GM18951 (cell line): ENCODE data around the gene TFIP11.
"Not testable (repeated sequence)": the region's sequence is repeated elsewhere in the genome, so short reads cannot be mapped to it uniquely, and the experiment has no call there.

Experiments
- POLR2A ChIP-seq: IDR thresholded peaks from 4 replicates; pipeline ENCODE4 v1.6.1; 2011; ENCODE audit warnings: mild to moderate bottlenecking; ENCODE audit not compliant: insufficient read length, insufficient read depth; ENCODE audit errors: extremely low read depth
- in situ Hi-C: fragments of 300-500 bp; cut with MboI; formaldehyde crosslinking; loops from one replicate; pipeline ENCODE4 v1.12.0; 2022; ENCODE audit warnings: low sequenced_read_pairs, mixed read lengths, inconsistent platforms; ENCODE audit not compliant: unreplicated experiment

Gene TFIP11

DNA sequence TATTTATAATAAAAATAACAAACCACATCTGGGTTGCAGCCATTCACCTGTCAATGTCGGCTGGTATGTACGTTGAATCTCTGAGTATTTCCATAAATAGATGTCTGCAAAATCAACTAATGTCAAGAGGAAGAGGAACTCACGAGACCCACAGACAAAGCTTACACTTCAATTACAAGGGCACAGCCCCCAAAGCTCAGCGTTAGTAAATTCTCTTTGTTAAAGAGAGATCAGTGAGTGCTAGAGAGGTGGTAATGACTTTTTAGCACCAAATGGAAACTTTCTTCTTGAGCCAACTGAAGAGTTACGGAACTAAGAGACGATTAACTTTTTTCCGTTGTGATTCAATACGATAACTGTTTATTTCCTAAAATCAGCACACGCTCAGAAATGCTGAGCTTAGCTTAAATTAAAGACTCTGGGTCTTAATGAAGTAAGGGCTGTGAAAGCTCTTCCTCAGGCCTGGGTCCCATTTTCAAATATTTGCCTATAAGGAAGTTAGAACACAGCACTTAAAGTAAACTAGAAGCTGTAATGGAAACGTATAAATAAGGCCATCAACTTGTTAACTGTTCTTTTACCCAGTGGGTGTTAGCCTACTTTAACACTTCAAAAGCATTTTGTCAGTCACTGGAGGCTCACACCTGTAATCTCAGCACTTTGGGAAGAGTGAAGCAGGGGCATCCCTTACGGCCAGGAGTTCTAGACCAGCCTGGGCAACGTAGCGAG is 22.8 kb upstream of the TFIP11 start:
- TF ChIP-seq POLR2A: no peak
- in situ Hi-C loops: no loop called here

- in situ Hi-C loops: no loop called here
- TF ChIP-seq POLR2A: no peak
Observed at GRCh38 chr22:26534171-26534855, 22.0 kb upstream of the TFIP11 start.

DNA sequence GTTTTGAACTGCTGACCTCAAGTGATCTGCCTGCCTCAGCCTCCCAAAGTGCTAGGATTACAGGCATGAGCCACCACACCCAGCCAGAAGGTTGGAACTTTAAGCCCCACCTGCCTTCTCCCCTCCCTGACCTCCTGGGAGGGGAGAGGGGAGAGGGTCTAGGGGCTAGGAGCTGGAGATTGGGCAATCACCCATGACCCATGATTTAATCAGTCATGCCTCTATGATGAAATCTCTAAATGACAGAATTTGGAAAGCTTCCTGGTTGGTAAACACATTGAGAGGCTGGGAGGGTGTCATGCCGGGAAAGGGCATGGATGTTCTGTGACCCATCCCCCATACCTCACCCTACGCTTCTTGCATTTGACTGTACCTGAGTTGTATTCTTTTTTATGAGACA is 17.1 kb upstream of the TFIP11 start:
- no peak for TF ChIP-seq POLR2A
- in situ Hi-C loops: no loop called here

- in situ Hi-C loops: not testable (repeated sequence)
Observed at GRCh38 chr22:26528518-26528917, 16.2 kb upstream of the TFIP11 start.

GRCh38 chr22:26527574-26528465 is 15.5 kb upstream of the TFIP11 start:
- no peak for TF ChIP-seq POLR2A

GRCh38 chr22:26527167-26527566 is 14.9 kb upstream of the TFIP11 start:
- in situ Hi-C loops: no loop called here
- TF ChIP-seq POLR2A: no peak

More at GRCh38 chr22:26527574-26528465, 15.5 kb upstream of the TFIP11 start:
- in situ Hi-C loops: no loop called here

- in situ Hi-C loops: no loop called here
- no peak for TF ChIP-seq POLR2A
Observed at GRCh38 chr22:26525946-26526564, 13.8 kb upstream of the TFIP11 start.

- in situ Hi-C loops: no loop called here
- no peak for TF ChIP-seq POLR2A
Observed at GRCh38 chr22:26524870-26525269, 12.6 kb upstream of the TFIP11 start.

GRCh38 chr22:26522592-26522991 is 10.3 kb upstream of the TFIP11 start:
- TF ChIP-seq POLR2A: no peak
- in situ Hi-C loops: no loop called here

GRCh38 chr22:26522012-26522411 is 9.7 kb upstream of the TFIP11 start:
- in situ Hi-C loops: no loop called here
- no peak for TF ChIP-seq POLR2A

DNA sequence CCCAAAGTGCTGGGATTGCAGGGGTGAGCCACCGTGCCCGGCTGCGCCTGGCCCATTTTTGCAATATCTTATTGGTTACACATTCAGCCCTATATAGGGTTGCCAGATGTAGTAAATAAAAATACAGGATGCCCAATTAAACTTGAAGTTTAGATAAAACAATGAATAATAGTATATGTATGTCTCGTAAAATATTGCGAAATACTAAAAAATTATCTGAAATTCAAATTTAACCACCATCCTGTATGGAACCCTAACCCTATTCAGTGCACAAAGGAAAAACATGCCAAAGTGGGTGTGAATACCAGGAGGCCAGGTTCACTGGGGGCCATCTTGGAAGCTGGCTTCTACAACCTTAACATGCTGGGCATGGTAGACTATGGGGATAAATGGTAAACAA is 5.2 kb upstream of the TFIP11 start:
- TF ChIP-seq POLR2A: no peak
- in situ Hi-C loops: no loop called here

- no peak for TF ChIP-seq POLR2A
Observed at GRCh38 chr22:26516503-26516902, 4.2 kb upstream of the TFIP11 start.

DNA sequence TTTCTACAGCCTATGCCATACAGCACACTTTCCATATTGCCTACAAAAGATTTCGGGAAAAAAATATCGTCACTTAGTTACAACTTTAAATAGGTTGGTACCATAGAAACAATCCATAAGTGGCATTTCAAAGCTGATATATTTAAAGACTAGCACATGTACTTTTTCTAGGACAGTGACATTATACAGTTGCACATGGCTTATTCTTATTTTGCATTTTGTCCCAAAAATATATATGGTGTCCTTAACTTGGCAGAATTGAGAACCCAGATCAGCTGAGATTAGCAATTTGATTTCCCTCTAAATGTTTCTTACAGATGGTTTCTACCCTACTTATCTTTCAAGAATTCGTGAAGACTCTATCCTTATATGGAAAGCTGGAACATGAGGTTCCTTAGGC is 3.7 kb upstream of the TFIP11 start:
- in situ Hi-C loops: no loop called here
- no peak for TF ChIP-seq POLR2A

More at GRCh38 chr22:26516503-26516902, 4.2 kb upstream of the TFIP11 start:
- in situ Hi-C loops: no loop called here

GRCh38 chr22:26514419-26515161 is 2.3 kb upstream of the TFIP11 start:
- no peak for TF ChIP-seq POLR2A
- in situ Hi-C loops: no loop called here
